GM15510 (cell line): ENCODE results near the gene CCL21.
A peak's percentile ranks its signal among the peaks of the same experiment; 100 is the strongest.

Source experiments
- POLR2A ChIP-seq: IDR thresholded peaks from 3 replicates; pipeline ENCODE4 v1.6.1; 2011; ENCODE audit warnings: borderline replicate concordance; ENCODE audit not compliant: insufficient read length; ENCODE audit errors: extremely low read depth

CCL21 gene

GRCh38 chr9:34688329-34689115 lies 21.4 kb downstream of the CCL21 start:
- no peak for TF ChIP-seq POLR2A

GRCh38 chr9:34687276-34688030 lies 22.5 kb downstream of the CCL21 start:
- TF ChIP-seq POLR2A, result no peak

- TF ChIP-seq POLR2A, result no peak
These were observed 23.2 kb downstream of the CCL21 start for GRCh38 chr9:34686732-34687131.

GRCh38 chr9:34686231-34686630 lies 23.7 kb downstream of the CCL21 start:
- TF ChIP-seq POLR2A, result no peak

- TF ChIP-seq POLR2A, result no peak
These were observed 24.3 kb downstream of the CCL21 start for GRCh38 chr9:34685591-34685990.

- no peak for TF ChIP-seq POLR2A
These were observed 25.1 kb downstream of the CCL21 start for GRCh38 chr9:34684816-34685215.

GRCh38 chr9:34684145-34684544 lies 25.8 kb downstream of the CCL21 start:
- TF ChIP-seq POLR2A, result no peak

- no peak for TF ChIP-seq POLR2A
These were observed 34.1 kb downstream of the CCL21 start for GRCh38 chr9:34675869-34676268.

- TF ChIP-seq POLR2A, result no peak
These were observed 34.8 kb downstream of the CCL21 start for GRCh38 chr9:34675048-34675714.

- no peak for TF ChIP-seq POLR2A
These were observed 35.5 kb downstream of the CCL21 start for GRCh38 chr9:34674440-34674839.

- no peak for TF ChIP-seq POLR2A
These were observed 38.6 kb downstream of the CCL21 start for GRCh38 chr9:34671307-34671706.

- no peak for TF ChIP-seq POLR2A
These were observed 40.0 kb downstream of the CCL21 start for GRCh38 chr9:34669809-34670562.

- TF ChIP-seq POLR2A, result no peak
These were observed 44.3 kb downstream of the CCL21 start for GRCh38 chr9:34665381-34666250.

- TF ChIP-seq POLR2A, result peak; percentile 15
These were observed 44.9 kb downstream of the CCL21 start for GRCh38 chr9:34665067-34665380.
